ENCODE data around the gene KCNJ6.

DNA sequence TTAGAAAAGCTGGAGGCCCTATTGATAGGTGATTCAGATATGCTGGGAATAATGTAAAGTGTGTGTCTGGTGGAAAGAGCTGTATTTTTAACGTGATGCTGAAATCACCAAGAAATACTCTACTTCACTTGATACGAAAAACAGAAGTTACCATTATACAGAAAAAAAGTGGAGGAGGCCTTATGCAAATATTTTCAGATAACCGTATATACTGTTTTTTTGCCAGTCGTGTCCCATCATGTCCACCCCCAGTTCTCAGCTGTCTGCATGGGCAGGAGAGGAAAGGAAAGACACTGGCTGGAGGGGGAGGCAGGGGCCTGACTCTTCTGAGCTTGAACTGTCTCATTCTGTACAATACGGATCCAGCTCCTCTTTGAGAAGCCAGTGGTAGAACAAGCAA is 51.1 kb downstream of the KCNJ6 start:
- TF ChIP-seq, protein P1, sequence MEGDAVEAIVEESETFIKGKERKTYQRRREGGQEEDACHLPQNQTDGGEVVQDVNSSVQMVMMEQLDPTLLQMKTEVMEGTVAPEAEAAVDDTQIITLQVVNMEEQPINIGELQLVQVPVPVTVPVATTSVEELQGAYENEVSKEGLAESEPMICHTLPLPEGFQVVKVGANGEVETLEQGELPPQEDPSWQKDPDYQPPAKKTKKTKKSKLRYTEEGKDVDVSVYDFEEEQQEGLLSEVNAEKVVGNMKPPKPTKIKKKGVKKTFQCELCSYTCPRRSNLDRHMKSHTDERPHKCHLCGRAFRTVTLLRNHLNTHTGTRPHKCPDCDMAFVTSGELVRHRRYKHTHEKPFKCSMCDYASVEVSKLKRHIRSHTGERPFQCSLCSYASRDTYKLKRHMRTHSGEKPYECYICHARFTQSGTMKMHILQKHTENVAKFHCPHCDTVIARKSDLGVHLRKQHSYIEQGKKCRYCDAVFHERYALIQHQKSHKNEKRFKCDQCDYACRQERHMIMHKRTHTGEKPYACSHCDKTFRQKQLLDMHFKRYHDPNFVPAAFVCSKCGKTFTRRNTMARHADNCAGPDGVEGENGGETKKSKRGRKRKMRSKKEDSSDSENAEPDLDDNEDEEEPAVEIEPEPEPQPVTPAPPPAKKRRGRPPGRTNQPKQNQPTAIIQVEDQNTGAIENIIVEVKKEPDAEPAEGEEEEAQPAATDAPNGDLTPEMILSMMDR (IDR thresholded peaks at IDR 0.05): no peak
- no peak for TF ChIP-seq EZH2 (IDR thresholded peaks at IDR 0.05)
